Measurements from ENCODE around the gene KDM1A. TPM values are rescaled to one million over a fixed set of nuclear protein-coding genes. Genes with fewer than 3 reads are reported as not detected.

Gene KDM1A
- total RNA-seq, 1 experiment from 2014 or later: 162 TPM

GRCh38 chr1:23116216-23116836, 97.1 kb downstream of the KDM1A start:
- TF ChIP-seq ZNF274 (IDR thresholded peaks at IDR 0.05; ENCODE audit: low read depth, low read length) (no peak), POLR2A (IDR thresholded peaks at IDR 0.05; ENCODE audit: borderline replicate concordance, extremely low read depth, insufficient read depth, insufficient read length) (no peak), MAX (IDR thresholded peaks at IDR 0.05) (no peak), CEBPB (IDR thresholded peaks at IDR 0.05; ENCODE audit: low read depth) (no peak), FOSL1 (IDR thresholded peaks at IDR 0.05; ENCODE audit: low read depth) (no peak), SRF (IDR thresholded peaks at IDR 0.05; ENCODE audit: low read depth) (no peak), TCF7L2 (IDR thresholded peaks at IDR 0.05; ENCODE audit: borderline replicate concordance, extremely low read depth, insufficient read depth, insufficient read length) (no peak), SP1 (IDR thresholded peaks at IDR 0.05; ENCODE audit: low read depth) (no peak), ELF1 (IDR thresholded peaks at IDR 0.05; ENCODE audit: borderline replicate concordance, low read depth) (no peak), YY1 (IDR thresholded peaks at IDR 0.05; ENCODE audit: extremely low read depth, insufficient replicate concordance, low read depth, low read length) (no peak)
- TF ChIP-seq, protein P1, sequence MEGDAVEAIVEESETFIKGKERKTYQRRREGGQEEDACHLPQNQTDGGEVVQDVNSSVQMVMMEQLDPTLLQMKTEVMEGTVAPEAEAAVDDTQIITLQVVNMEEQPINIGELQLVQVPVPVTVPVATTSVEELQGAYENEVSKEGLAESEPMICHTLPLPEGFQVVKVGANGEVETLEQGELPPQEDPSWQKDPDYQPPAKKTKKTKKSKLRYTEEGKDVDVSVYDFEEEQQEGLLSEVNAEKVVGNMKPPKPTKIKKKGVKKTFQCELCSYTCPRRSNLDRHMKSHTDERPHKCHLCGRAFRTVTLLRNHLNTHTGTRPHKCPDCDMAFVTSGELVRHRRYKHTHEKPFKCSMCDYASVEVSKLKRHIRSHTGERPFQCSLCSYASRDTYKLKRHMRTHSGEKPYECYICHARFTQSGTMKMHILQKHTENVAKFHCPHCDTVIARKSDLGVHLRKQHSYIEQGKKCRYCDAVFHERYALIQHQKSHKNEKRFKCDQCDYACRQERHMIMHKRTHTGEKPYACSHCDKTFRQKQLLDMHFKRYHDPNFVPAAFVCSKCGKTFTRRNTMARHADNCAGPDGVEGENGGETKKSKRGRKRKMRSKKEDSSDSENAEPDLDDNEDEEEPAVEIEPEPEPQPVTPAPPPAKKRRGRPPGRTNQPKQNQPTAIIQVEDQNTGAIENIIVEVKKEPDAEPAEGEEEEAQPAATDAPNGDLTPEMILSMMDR (IDR thresholded peaks at IDR 0.05 in 2 of 3, conservative IDR thresholded peaks at IDR 0.05 in 1 of 3; ENCODE audit: borderline replicate concordance in 1 of 3, insufficient read depth in 1 of 3, low read depth in 2 of 3, low read length in 2 of 3): no peak
- no peak overlapping the region for H3K9ac ChIP-seq (ENCODE audit: low read length)
- peaks cover 5 to 24% of the 10 kb centered on the region in 2 experiments for H3K4me1 ChIP-seq (ENCODE audit: control insufficient read depth in 1 of 2, insufficient read depth in 2 of 2, low read length in 2 of 2)
- BruUV-seq (replicated peaks): no TSS peak
- H3K27me3 ChIP-seq (ENCODE audit: insufficient read depth, low read length): no peaks in the 10 kb centered on the region
- intact Hi-C loops (cut with micrococcal nuclease): no loop called here
- H3K79me2 ChIP-seq (ENCODE audit: insufficient read depth, low read length): peaks cover 60% of the 10 kb centered on the region
- CTCF ChIA-PET: no interaction called here
- H3K9me3 ChIP-seq (ENCODE audit: control insufficient read depth in 1 of 2, insufficient read depth in 1 of 2, low read depth in 1 of 2, low read length in 2 of 2): no peaks in the 10 kb centered on the region
- DNase-seq (ENCODE audit: low read depth, low spot score) (no peak), ATAC-seq (no peak)
- no peak overlapping the region for H3K27ac ChIP-seq (ENCODE audit: low read depth, low read length)
- no peak overlapping the region for H3K4me3 ChIP-seq (replicated peaks in 1 of 2; ENCODE audit: low read depth in 1 of 2, low read length in 2 of 2)
- no peaks in the 10 kb centered on the region for H3K9me2 ChIP-seq (ENCODE audit: insufficient read depth)
- POLR2A ChIA-PET: no interaction called here
- H3K36me3 ChIP-seq (ENCODE audit: control insufficient read depth in 1 of 2, insufficient read depth in 2 of 2, low read length in 2 of 2): no peaks in the 10 kb centered on the region
- no peak overlapping the region for H3K4me2 ChIP-seq (ENCODE audit: low read length)
- RAD21 ChIA-PET (ENCODE audit: low non-redundant PET in 1 of 2, low total read pairs in 2 of 2, uncharacterized antibody in 2 of 2, unreplicated experiment in 2 of 2): no interaction called here
- no peak overlapping the region for H2AFZ ChIP-seq (ENCODE audit: low read depth, low read length, poor library complexity, severe bottlenecking)
- H4K20me1 ChIP-seq (ENCODE audit: insufficient read depth): peaks cover 4% of the 10 kb centered on the region; the same call in 1 of the 2 replicates
